ENCODE results near the gene FAM120C.

FAM120C gene

DNA sequence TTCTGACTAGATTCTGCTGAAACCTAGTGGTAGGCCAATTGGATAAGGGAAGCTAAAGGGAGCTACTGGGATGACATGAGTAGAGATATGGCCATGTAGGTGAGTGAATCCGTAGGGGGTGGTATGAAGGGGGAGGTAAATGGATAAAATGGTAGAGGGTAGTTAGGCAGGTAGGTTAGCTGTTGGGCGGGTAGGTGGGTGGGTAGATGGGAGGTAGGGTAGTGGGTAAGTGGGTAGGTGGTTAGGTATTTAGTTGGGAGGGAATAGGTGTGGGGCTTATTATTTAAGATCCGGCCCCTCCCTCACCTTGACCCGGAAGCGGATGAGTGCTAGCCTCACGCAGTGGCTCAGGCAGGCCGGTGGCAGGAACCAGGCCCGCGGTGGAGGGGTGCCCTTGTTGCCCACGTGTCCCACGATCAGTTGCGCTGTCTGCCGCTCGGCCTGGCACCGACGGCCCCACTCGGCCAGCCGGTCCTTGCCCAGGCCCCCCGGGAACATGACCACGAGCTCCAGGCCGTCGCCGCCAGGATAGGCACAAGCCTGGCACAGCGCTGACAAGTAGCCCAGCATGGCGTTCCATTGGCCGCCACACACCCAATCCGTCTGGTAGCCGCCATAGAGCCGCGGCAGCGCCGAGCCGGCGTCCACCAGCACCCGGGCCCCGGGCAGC lies 725 bp downstream of the FAM120C start:
- DNase-seq (ENCODE audit: insufficient read length) (peak; percentile 36), FAIRE-seq (peak; percentile 87)
- no peak for TF ChIP-seq TAF1 (IDR thresholded peaks at IDR 0.05; ENCODE audit: borderline replicate concordance, low read depth, low read length)
- TF ChIP-seq POLR2A (IDR thresholded peaks at IDR 0.05; ENCODE audit: low read depth, low read length): peak; percentile 71
- peak; percentile 74 for TF ChIP-seq POLR2AphosphoS5 (IDR thresholded peaks at IDR 0.05; ENCODE audit: low read depth, low read length)

DNA sequence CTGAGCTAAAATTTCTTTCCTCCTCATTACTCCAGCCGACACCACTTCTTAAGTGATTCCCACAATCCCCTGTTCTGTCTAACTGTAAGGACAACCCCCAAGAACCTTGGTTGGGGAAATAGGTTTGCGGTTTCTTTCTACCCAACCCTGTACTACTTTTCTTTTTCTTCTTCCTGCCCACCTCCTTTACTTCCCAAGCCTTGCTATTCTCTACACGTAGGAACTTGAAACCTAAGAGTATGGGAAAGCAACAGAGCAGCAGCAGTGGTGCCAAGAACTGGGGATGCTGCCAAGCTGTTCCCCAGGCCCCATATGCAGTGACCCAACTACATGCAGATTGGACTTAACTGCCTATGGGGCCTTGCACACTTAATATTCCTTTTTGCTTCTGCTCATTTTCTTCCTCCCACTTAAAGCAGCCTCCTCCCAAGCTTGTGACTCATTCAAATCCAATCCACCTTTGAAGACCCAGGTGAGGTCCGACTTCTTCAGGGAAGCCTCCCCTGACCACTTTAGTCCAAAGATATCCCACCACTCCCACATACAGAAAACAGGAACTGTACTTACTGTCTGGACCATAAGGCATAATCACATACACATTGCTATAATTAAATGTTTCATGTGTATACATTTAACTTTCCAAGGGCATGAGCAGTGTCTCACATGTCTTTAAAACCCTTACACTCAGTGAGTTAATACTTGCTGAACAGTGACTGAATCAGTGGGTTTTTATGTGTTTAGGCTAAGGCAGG lies 1.7 kb downstream of the FAM120C start:
- DNase-seq (ENCODE audit: insufficient read length) (no peak), FAIRE-seq (no peak)
- TF ChIP-seq POLR2AphosphoS5 (IDR thresholded peaks at IDR 0.05; ENCODE audit: low read depth, low read length): no peak
- no peak for TF ChIP-seq TAF1 (IDR thresholded peaks at IDR 0.05; ENCODE audit: borderline replicate concordance, low read depth, low read length)
- TF ChIP-seq POLR2A (IDR thresholded peaks at IDR 0.05; ENCODE audit: low read depth, low read length): no peak

- no peak for TF ChIP-seq TAF1 (IDR thresholded peaks at IDR 0.05; ENCODE audit: borderline replicate concordance, low read depth, low read length)
- TF ChIP-seq POLR2A (IDR thresholded peaks at IDR 0.05; ENCODE audit: low read depth, low read length): no peak
- TF ChIP-seq POLR2AphosphoS5 (IDR thresholded peaks at IDR 0.05; ENCODE audit: low read depth, low read length): no peak
- DNase-seq (ENCODE audit: insufficient read length) (no peak), FAIRE-seq (peak; percentile 66)
Observed at GRCh38 chrX:54180403-54180802, 2.7 kb downstream of the FAM120C start.

DNA sequence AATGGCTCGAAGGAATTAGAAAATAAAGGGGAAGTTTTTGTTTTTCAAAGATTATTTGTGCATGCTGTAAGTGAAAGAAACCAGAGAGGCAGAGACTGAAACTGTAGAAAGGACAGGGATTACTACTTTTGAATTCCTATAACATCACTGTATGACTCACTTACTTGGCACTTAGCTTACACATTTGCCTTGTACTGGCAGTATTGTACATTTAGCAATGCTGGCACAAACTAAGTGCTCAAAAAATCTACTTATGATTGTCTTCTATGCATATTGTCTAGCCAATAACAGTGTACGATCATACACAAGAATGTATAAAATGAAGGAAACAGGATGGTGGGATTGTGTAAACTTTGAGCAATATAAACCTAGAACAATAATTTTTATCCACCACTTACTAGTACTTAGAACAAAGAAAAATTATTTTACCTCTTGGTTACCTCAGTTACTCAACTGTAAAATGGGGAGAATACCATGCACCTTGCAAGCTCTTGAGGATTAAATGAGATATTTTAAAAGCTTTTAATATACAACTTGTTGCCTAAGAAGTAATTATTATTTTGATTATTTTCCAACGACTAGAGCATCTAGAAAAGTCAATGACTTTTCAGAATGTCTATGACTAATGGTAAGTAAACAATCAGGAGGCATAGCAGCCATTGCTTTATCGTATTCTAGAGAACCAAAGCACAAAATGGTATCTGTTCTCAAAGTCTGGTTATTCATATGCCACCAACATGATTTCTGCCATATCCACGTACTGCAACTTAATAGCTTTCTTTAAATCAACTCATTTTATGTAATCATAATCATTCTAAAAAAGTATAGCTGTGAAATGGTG lies 4.7 kb downstream of the FAM120C start:
- TF ChIP-seq POLR2A (IDR thresholded peaks at IDR 0.05; ENCODE audit: low read depth, low read length): no peak
- no peak for TF ChIP-seq POLR2AphosphoS5 (IDR thresholded peaks at IDR 0.05; ENCODE audit: low read depth, low read length)
- TF ChIP-seq TAF1 (IDR thresholded peaks at IDR 0.05; ENCODE audit: borderline replicate concordance, low read depth, low read length): no peak
- DNase-seq (ENCODE audit: insufficient read length): no peak
- peak; percentile 60 for FAIRE-seq

DNA sequence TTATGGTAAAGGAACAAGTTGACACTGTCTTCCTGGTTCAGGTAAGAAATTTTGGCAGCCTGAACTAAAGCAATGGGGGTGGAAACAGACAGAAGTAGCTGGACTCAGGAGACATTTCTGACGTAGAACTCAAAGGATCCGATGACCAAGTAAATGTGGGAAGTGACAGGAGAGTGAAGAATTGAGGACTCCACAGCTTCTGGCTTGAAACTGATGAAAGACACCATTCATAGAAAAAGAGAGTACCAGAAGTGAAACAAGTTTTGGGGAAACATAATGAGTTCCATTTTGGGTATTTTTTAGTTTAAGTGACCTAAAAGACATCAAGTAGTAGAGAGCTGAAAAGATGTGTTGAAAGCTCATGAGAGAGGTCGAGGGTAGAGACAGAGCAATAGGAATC lies 5.7 kb downstream of the FAM120C start:
- no peak for DNase-seq (ENCODE audit: insufficient read length)
- FAIRE-seq: no peak
- TF ChIP-seq POLR2A (IDR thresholded peaks at IDR 0.05; ENCODE audit: low read depth, low read length) (no peak), POLR2AphosphoS5 (IDR thresholded peaks at IDR 0.05; ENCODE audit: low read depth, low read length) (no peak), TAF1 (IDR thresholded peaks at IDR 0.05; ENCODE audit: borderline replicate concordance, low read depth, low read length) (no peak)

GRCh38 chrX:54173791-54174190 lies 9.3 kb downstream of the FAM120C start:
- DNase-seq (ENCODE audit: insufficient read length): no peak
- no peak for FAIRE-seq
- no peak for TF ChIP-seq TAF1 (IDR thresholded peaks at IDR 0.05; ENCODE audit: borderline replicate concordance, low read depth, low read length)
- no peak for TF ChIP-seq POLR2AphosphoS5 (IDR thresholded peaks at IDR 0.05; ENCODE audit: low read depth, low read length)
- no peak for TF ChIP-seq POLR2A (IDR thresholded peaks at IDR 0.05; ENCODE audit: low read depth, low read length)

- TF ChIP-seq POLR2AphosphoS5 (IDR thresholded peaks at IDR 0.05; ENCODE audit: low read depth, low read length): no peak
- TF ChIP-seq TAF1 (IDR thresholded peaks at IDR 0.05; ENCODE audit: borderline replicate concordance, low read depth, low read length): no peak
- TF ChIP-seq POLR2A (IDR thresholded peaks at IDR 0.05; ENCODE audit: low read depth, low read length): no peak
- DNase-seq (ENCODE audit: insufficient read length): no peak
- no peak for FAIRE-seq
Observed at GRCh38 chrX:54172455-54172854, 10.6 kb downstream of the FAM120C start.

DNA sequence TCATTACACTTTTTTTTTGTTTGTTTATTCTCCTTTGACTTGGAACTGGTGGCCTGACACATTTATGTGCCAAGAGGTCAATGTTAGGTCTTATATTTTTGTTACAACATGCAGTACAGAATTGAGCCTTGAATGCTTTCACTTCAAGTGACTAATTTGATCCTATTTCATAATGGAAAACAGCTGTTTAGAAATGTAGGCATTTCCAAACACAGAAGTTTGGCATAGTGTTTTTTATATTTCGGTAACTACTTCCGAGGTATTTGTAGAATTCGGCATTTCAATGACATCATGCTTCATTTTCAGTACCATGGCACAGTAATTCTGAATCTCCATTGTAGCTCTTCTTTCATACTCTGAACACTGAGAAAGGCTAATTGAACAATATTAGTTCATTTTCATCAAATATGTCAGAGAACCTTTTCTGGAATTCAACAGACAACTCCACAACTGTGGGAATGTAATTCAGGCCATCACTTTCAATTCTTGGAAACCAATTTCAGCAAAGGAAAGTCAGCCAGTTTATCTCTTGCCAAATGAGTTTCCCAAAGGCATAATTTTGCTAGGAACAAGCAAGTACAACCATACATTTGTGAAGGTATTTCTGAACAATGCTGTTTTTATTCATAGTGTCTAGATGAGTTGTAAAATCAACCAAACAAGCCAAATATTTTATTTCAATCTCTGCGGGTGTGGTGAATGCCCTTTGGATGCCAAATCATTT lies 11.4 kb downstream of the FAM120C start:
- FAIRE-seq (peak; percentile 40), DNase-seq (ENCODE audit: insufficient read length) (no peak)
- TF ChIP-seq POLR2A (IDR thresholded peaks at IDR 0.05; ENCODE audit: low read depth, low read length): no peak
- no peak for TF ChIP-seq TAF1 (IDR thresholded peaks at IDR 0.05; ENCODE audit: borderline replicate concordance, low read depth, low read length)
- TF ChIP-seq POLR2AphosphoS5 (IDR thresholded peaks at IDR 0.05; ENCODE audit: low read depth, low read length): no peak

- FAIRE-seq (no peak), DNase-seq (ENCODE audit: insufficient read length) (no peak)
- TF ChIP-seq POLR2A (IDR thresholded peaks at IDR 0.05; ENCODE audit: low read depth, low read length): no peak
- no peak for TF ChIP-seq TAF1 (IDR thresholded peaks at IDR 0.05; ENCODE audit: borderline replicate concordance, low read depth, low read length)
- TF ChIP-seq POLR2AphosphoS5 (IDR thresholded peaks at IDR 0.05; ENCODE audit: low read depth, low read length): no peak
Observed at GRCh38 chrX:54171091-54171490, 12.0 kb downstream of the FAM120C start.

DNA sequence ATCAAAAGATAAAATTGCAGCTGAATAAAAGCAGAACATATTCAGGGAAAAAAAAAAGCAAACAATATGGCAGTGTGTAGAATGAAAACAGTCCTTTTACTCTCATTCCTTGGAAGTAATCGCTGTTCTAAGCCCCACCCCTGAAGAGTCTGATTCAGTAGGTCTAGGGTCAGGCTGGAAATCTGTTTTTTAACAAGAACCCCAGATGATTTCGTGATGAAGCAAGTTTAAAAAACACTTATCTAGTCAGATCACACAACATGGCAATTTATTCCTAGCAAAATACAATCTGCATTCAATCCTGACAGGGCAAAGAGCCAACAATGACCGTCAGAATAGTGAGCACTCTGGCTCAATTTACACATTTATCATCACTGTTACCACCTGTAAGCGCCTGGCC lies 16.1 kb downstream of the FAM120C start:
- FAIRE-seq (no peak), DNase-seq (ENCODE audit: insufficient read length) (no peak)
- no peak for TF ChIP-seq POLR2A (IDR thresholded peaks at IDR 0.05; ENCODE audit: low read depth, low read length)
- TF ChIP-seq TAF1 (IDR thresholded peaks at IDR 0.05; ENCODE audit: borderline replicate concordance, low read depth, low read length): no peak
- TF ChIP-seq POLR2AphosphoS5 (IDR thresholded peaks at IDR 0.05; ENCODE audit: low read depth, low read length): no peak

GRCh38 chrX:54157561-54157960 lies 25.5 kb downstream of the FAM120C start:
- TF ChIP-seq POLR2AphosphoS5 (IDR thresholded peaks at IDR 0.05; ENCODE audit: low read depth, low read length) (no peak), POLR2A (IDR thresholded peaks at IDR 0.05; ENCODE audit: low read depth, low read length) (no peak), TAF1 (IDR thresholded peaks at IDR 0.05; ENCODE audit: borderline replicate concordance, low read depth, low read length) (no peak)
- FAIRE-seq (no peak), DNase-seq (ENCODE audit: insufficient read length) (no peak)

Data from GM12892 (cell line).